Loucy (cell line): Measurements from ENCODE around the gene VSTM2L.
"Not testable (repeated sequence)": the region's sequence is repeated elsewhere in the genome, so short reads cannot be mapped to it uniquely, and the experiment has no call there.

ENCODE experiments used
- H2AFZ ChIP-seq: fragments of 200-600 bp; sonication (generic); 2 replicates; pipeline ENCODE4 v1.6.0; 2016; ENCODE audit warnings: antibody characterized with exemption, mild to moderate bottlenecking, low read length, moderate library complexity
- H3F3A ChIP-seq: fragments of 200-600 bp; 2 replicates; pipeline ENCODE4 v1.6.0; 2016; ENCODE audit warnings: antibody characterized with exemption, low read depth, mild to moderate bottlenecking
- H3K27me3 ChIP-seq: fragments of 200-600 bp; sonication (generic); 2 replicates; pipeline ENCODE4 v1.6.1; 2014; ENCODE audit warnings: low read length, mild to moderate bottlenecking; ENCODE audit not compliant: insufficient read depth, poor library complexity, severe bottlenecking
- H3K36me3 ChIP-seq: fragments of 200-600 bp; sonication (generic); 2 replicates; pipeline ENCODE4 v1.6.1; 2016; ENCODE audit warnings: low read length; ENCODE audit not compliant: insufficient read depth
- H3K4me1 ChIP-seq: fragments of 200-600 bp; sonication (generic); 2 replicates; pipeline ENCODE4 v1.5.1; 2014; ENCODE audit warnings: low read length, mild to moderate bottlenecking; ENCODE audit not compliant: insufficient read depth, poor library complexity, severe bottlenecking
- H3K4me2 ChIP-seq: fragments of 200-600 bp; sonication (generic); 2 replicates; pipeline ENCODE4 v1.6.0; 2014; ENCODE audit warnings: antibody characterized with exemption, low read length, low read depth, mild to moderate bottlenecking; ENCODE audit not compliant: poor library complexity, severe bottlenecking
- H3K4me3 ChIP-seq: fragments of 200-600 bp; sonication (generic); 2 replicates; pipeline ENCODE4 v1.5.1; 2014; ENCODE audit warnings: low read length, mild to moderate bottlenecking, mixed read lengths; ENCODE audit not compliant: poor library complexity, severe bottlenecking
- H3K79me2 ChIP-seq: fragments of 200-600 bp; sonication (generic); 2 replicates; pipeline ENCODE4 v1.6.1; 2014; ENCODE audit warnings: low read length; ENCODE audit not compliant: insufficient read depth
- H3K9ac ChIP-seq: fragments of 200-600 bp; sonication (generic); 2 replicates; pipeline ENCODE4 v1.6.0; 2014; ENCODE audit warnings: mild to moderate bottlenecking, low read depth, low read length, moderate library complexity; ENCODE audit not compliant: poor library complexity, severe bottlenecking
- H3K9me2 ChIP-seq: fragments of 200-600 bp; sonication (generic); replicated peaks from 2 replicates; pipeline ENCODE4 v1.6.1; 2016; ENCODE audit warnings: low read depth, low read length, mixed read lengths
- H3K9me3 ChIP-seq: fragments of 200-600 bp; sonication (generic); 2 replicates; pipeline ENCODE4 v1.6.1; 2014; ENCODE audit warnings: mild to moderate bottlenecking, antibody characterized with exemption, low read length, low read depth; ENCODE audit not compliant: insufficient read depth
- H4K20me1 ChIP-seq: fragments of 200-600 bp; sonication (generic); 2 replicates; pipeline ENCODE4 v1.6.0; 2014; ENCODE audit warnings: antibody characterized with exemption, low read length, mild to moderate bottlenecking; ENCODE audit not compliant: insufficient read depth, poor library complexity, severe bottlenecking
- CTCF ChIP-seq: fragments of 200-600 bp; sonication (generic); conservative IDR thresholded peaks from 2 replicates; pipeline ENCODE4 v1.5.1; 2014; ENCODE audit warnings: mild to moderate bottlenecking, antibody characterized with exemption, low read length
- EZH2phosphoT487 ChIP-seq: fragments of 200-600 bp; IDR thresholded peaks from 2 replicates; pipeline ENCODE4 v1.6.1; 2018; ENCODE audit warnings: antibody characterized with exemption, mild to moderate bottlenecking, moderate library complexity, borderline replicate concordance

The VSTM2L gene

GRCh38 chr20:37902504-37903313, at the start of gene VSTM2L:
TSS of gene VSTM2L (plus strand) at chr20:37903127. CDS start at chr20:37903351, 224 bp downstream.
- no peaks in the 10 kb centered on the region for H3K9me3 ChIP-seq
- H3K9ac ChIP-seq: no peak within 1 kb of the TSS
- no peaks in the 10 kb centered on the region for H3K4me1 ChIP-seq
- H3K36me3 ChIP-seq: no peaks in the 10 kb centered on the region
- no peaks in the 10 kb centered on the region for H3K27me3 ChIP-seq
- no peaks in the 10 kb centered on the region for H3K79me2 ChIP-seq
- no peak within 1 kb of the TSS for H3K4me3 ChIP-seq
- H3K4me2 ChIP-seq: no peak within 1 kb of the TSS
- H4K20me1 ChIP-seq: no peaks in the 10 kb centered on the region
- H3K9me2 ChIP-seq: no peaks in the 10 kb centered on the region
- no peak within 1 kb of the TSS for H2AFZ ChIP-seq
- TF ChIP-seq EZH2phosphoT487 (no peak), CTCF (no peak)
- H3F3A ChIP-seq: no peaks in the 10 kb centered on the region

- no peaks in the 10 kb centered on the region for H3F3A ChIP-seq
- no peaks in the 10 kb centered on the region for H3K27me3 ChIP-seq
- H3K9ac ChIP-seq: no peak overlapping the region
- H3K36me3 ChIP-seq: peaks cover 64% of the 10 kb centered on the region; the same call in 1 of the 2 replicates
- no peaks in the 10 kb centered on the region for H3K9me2 ChIP-seq
- no peak for TF ChIP-seq EZH2phosphoT487
- no peak for TF ChIP-seq CTCF
- no peaks in the 10 kb centered on the region for H3K4me1 ChIP-seq
- no peak overlapping the region for H2AFZ ChIP-seq
- H4K20me1 ChIP-seq: no peaks in the 10 kb centered on the region
- H3K79me2 ChIP-seq: no peaks in the 10 kb centered on the region
- H3K4me2 ChIP-seq: no peak overlapping the region
- H3K4me3 ChIP-seq: no peak overlapping the region
- no peaks in the 10 kb centered on the region for H3K9me3 ChIP-seq
Measured at GRCh38 chr20:37853823-37854375, 49.0 kb upstream of the VSTM2L start.

- H3K27me3 ChIP-seq, H3K4me1 ChIP-seq, H4K20me1 ChIP-seq, H3F3A ChIP-seq, H3K9me2 ChIP-seq, H3K9ac ChIP-seq, H3K9me3 ChIP-seq, H3K4me3 ChIP-seq, H3K79me2 ChIP-seq, H3K4me2 ChIP-seq, H2AFZ ChIP-seq: not testable (repeated sequence)
- peaks cover 58% of the 10 kb centered on the region for H3K36me3 ChIP-seq
Measured at GRCh38 chr20:37856034-37856433, 46.9 kb upstream of the VSTM2L start.
